Fibroblast of lung (primary cell): Measurements from ENCODE around the gene SCN3A. TPM values are rescaled to one million over a fixed set of nuclear protein-coding genes. Genes with fewer than 3 reads are reported as not detected.
A peak's percentile ranks its signal among the peaks of the same experiment; 100 is the strongest.

ENCODE experiments used
- DNase-seq, 2 donors: peaks; one replicate each; pipeline versions ENCODE4 v3.0.0 to v3.0.0-alpha.2; 2010; ENCODE audit warnings: low read depth in 2 of 2
- H2AFZ ChIP-seq: 2 replicates; pipeline ENCODE4 v1.5.1; 2012; ENCODE audit warnings: low read length, control low read depth, inconsistent platforms
- H3K27ac ChIP-seq: 2 replicates; pipeline ENCODE4 v1.5.1; 2011; ENCODE audit warnings: low read length, control low read depth; ENCODE audit not compliant: insufficient read depth
- H3K27me3 ChIP-seq: 2 replicates; pipeline ENCODE4 v1.5.1; 2011; ENCODE audit warnings: mild to moderate bottlenecking, low read length; ENCODE audit not compliant: control insufficient read depth, insufficient read depth
- H3K36me3 ChIP-seq: 2 replicates; pipeline ENCODE4 v1.5.1; 2011; ENCODE audit warnings: low read length; ENCODE audit not compliant: control insufficient read depth, insufficient read depth
- H3K4me1 ChIP-seq: 2 replicates; pipeline ENCODE4 v1.5.1; 2011; ENCODE audit warnings: low read length; ENCODE audit not compliant: control insufficient read depth, insufficient read depth; ENCODE audit errors: extremely low read depth
- H3K4me2 ChIP-seq: 2 replicates; pipeline ENCODE4 v1.5.1; 2011; ENCODE audit warnings: low read length, control low read depth; ENCODE audit not compliant: insufficient read depth; ENCODE audit errors: extremely low read depth
- H3K4me3 ChIP-seq, 4 experiments: fragments of 200-600 bp in 1 of 4; sonication (generic) in 1 of 4; replicated peaks in 1 of 4; 2 replicates each; pipeline ENCODE4 v1.5.1; 2011 to 2016; ENCODE audit warnings: low read length in 4 of 4, low read depth in 3 of 4, mild to moderate bottlenecking in 3 of 4, control low read depth in 2 of 4, inconsistent platforms in 1 of 4, mixed read lengths in 1 of 4; ENCODE audit not compliant: insufficient read depth in 1 of 4; ENCODE audit errors: control extremely low read depth in 1 of 4
- H3K79me2 ChIP-seq: 2 replicates; pipeline ENCODE4 v1.5.1; 2012; ENCODE audit warnings: mild to moderate bottlenecking, low read length, inconsistent platforms; ENCODE audit not compliant: control insufficient read depth, insufficient read depth
- H3K9ac ChIP-seq: 2 replicates; pipeline ENCODE4 v1.5.1; 2011; ENCODE audit warnings: mild to moderate bottlenecking, low read length, control low read depth; ENCODE audit not compliant: insufficient read depth
- H3K9me3 ChIP-seq: 2 replicates; pipeline ENCODE4 v1.5.1; 2012; ENCODE audit warnings: low read depth, low read length; ENCODE audit not compliant: control insufficient read depth, insufficient read depth
- H4K20me1 ChIP-seq: 2 replicates; pipeline ENCODE4 v1.5.1; 2011; ENCODE audit warnings: low read length; ENCODE audit not compliant: control insufficient read depth, insufficient read depth; ENCODE audit errors: extremely low read depth
- CTCF ChIP-seq, 2 donors: IDR thresholded peaks in 1 of 2; conservative IDR thresholded peaks in 1 of 2; 1 replicate in 1 of 2; 2 replicates in 1 of 2; pipeline ENCODE4 v1.5.1; 2011 to 2012; ENCODE audit warnings: low read length in 2 of 2, control low read depth in 1 of 2, inconsistent platforms in 1 of 2, low read depth in 1 of 2, mild to moderate bottlenecking in 1 of 2
- EZH2 ChIP-seq: IDR thresholded peaks from 2 replicates; pipeline ENCODE4 v1.5.1; 2012; ENCODE audit warnings: low read length, control low read depth, mild to moderate bottlenecking; ENCODE audit errors: missing control alignments
- polyA plus RNA-seq, 2 donors: library from polyadenylated mRNA; depleted of rRNA in 1 of 2; stranded (reverse) in 1 of 2; unstranded in 1 of 2; fragments of >200 nt; gene quantifications; 2 replicates each; pipeline ENCODE4 v1.2.1, GENCODE V29; 2011 to 2012; ENCODE audit warnings: missing spikeins in 1 of 2
- total RNA-seq: library from RNA; depleted of rRNA; stranded (reverse); fragments of >200 nt; gene quantifications from 2 replicates; pipeline ENCODE4 v1.2.1, GENCODE V29; 2014

SCN3A gene
- total and polyA plus RNA-seq, 2 donors (not counting 1 experiment from before 2014, with no cell fraction given) = 0.14 to 0.33 TPM

DNA sequence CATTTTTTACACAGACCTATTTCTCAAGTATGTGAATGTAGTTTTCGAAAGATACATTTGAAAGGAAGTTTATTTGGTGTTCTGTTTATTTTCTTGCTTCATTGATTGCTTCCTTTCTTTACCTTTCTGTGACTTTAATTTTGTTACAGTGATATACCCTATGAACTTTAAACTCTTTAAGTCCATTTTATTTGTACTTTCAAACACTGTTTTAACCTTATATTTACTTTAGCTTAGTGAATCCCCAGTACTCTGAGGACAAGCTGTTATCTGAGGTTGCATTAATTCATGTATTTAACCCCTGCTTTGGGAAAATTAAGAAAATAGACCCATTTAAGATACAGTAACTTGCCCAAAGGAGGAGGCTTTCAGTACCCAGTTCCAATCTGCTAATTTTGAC is 93.5 kb downstream of the SCN3A start:
- Histone ChIP-seq H2AFZ (no peak overlapping the region), H4K20me1 (no peaks in the 10 kb centered on the region), H3K36me3 (no peaks in the 10 kb centered on the region), H3K27me3 (no peaks in the 10 kb centered on the region), H3K4me3 (no peak overlapping the region), H3K4me1 (no peaks in the 10 kb centered on the region), H3K9me3 (no peaks in the 10 kb centered on the region), H3K27ac (no peak overlapping the region), H3K9ac (no peak overlapping the region), H3K79me2 (no peaks in the 10 kb centered on the region), H3K4me2 (no peak overlapping the region)
- TF ChIP-seq CTCF (conservative IDR thresholded peaks at IDR 0.05 in 1 of 2, IDR thresholded peaks at IDR 0.05 in 1 of 2; ENCODE audit: low read depth in 1 of 2, low read length in 2 of 2) (no peak), EZH2 (no peak)
- DNase-seq = no peak

DNA sequence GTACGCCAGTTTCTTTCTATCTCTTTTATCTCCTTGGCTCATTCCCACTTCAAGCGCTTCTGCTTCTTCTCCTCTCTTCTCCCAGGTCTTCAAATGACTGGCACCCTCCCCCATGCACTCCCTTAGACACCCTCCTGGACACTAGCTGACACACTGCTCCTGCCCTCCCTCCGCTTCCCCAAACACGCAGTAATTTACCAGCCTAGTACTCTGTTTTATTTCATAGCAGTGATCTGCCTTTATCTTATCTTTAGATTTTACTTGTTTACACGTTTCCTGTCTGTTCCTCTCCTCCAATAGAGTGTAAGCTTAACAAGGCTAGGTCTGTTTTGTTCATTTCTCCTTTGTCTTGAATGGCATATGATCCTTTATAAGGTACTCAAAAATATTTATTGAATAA is 93.9 kb downstream of the SCN3A start:
- H3K4me1 ChIP-seq = no peaks in the 10 kb centered on the region
- no peak overlapping the region for H3K9ac ChIP-seq
- no peak for DNase-seq
- no peaks in the 10 kb centered on the region for H3K9me3 ChIP-seq
- H3K27me3 ChIP-seq = no peaks in the 10 kb centered on the region
- no peak overlapping the region for H3K4me2 ChIP-seq
- H3K36me3 ChIP-seq = no peaks in the 10 kb centered on the region
- H3K4me3 ChIP-seq = no peak overlapping the region
- TF ChIP-seq EZH2 (no peak), CTCF (conservative IDR thresholded peaks at IDR 0.05 in 1 of 2, IDR thresholded peaks at IDR 0.05 in 1 of 2; ENCODE audit: low read depth in 1 of 2, low read length in 2 of 2) (no peak)
- no peaks in the 10 kb centered on the region for H3K79me2 ChIP-seq
- no peak overlapping the region for H2AFZ ChIP-seq
- H3K27ac ChIP-seq = no peak overlapping the region
- no peaks in the 10 kb centered on the region for H4K20me1 ChIP-seq

GRCh38 chr2:165105926-165106325 is 97.9 kb downstream of the SCN3A start:
- no peak overlapping the region for H3K9ac ChIP-seq
- H3K4me1 ChIP-seq = no peaks in the 10 kb centered on the region
- no peaks in the 10 kb centered on the region for H3K36me3 ChIP-seq
- H3K27ac ChIP-seq = no peak overlapping the region
- no peak overlapping the region for H3K4me3 ChIP-seq
- no peaks in the 10 kb centered on the region for H3K9me3 ChIP-seq
- TF ChIP-seq EZH2 (no peak), CTCF (conservative IDR thresholded peaks at IDR 0.05 in 1 of 2, IDR thresholded peaks at IDR 0.05 in 1 of 2; ENCODE audit: low read depth in 1 of 2, low read length in 2 of 2) (no peak)
- no peaks in the 10 kb centered on the region for H3K27me3 ChIP-seq
- H2AFZ ChIP-seq = no peak overlapping the region
- peak in 1 of 2 donors; percentile 4 for DNase-seq
- no peaks in the 10 kb centered on the region for H3K79me2 ChIP-seq
- H4K20me1 ChIP-seq = no peaks in the 10 kb centered on the region
- no peak overlapping the region for H3K4me2 ChIP-seq
